Measurements from ENCODE around the gene MBD3L4.
"Not testable (repeated sequence)": the region's sequence is repeated elsewhere in the genome, so short reads cannot be mapped to it uniquely, and the experiment has no call there.

MBD3L4 gene

DNA sequence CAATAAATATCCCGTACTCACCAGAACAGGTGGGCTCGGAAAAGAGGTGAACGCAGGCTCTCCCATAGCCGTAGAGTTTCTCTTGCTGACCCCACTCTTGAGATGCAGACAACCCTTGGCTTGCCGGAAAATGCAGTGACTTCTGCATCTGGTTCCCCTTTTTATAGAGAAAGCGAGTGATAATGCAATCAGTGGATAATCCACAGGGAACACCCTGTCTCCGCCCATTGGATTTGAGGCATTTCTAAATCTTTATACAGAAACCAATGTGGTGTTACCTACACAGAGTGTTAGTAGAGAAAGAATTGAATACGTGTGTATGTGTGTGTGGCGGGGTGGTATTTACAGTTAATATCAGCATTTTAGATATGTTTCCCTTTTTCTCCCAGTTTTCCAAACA, at the start of gene MBD3L4:
Gene MBD3L4 (minus strand): TSS at position 101 of the 400 bp plus-strand sequence. CDS start 35 bp downstream, at position 66.
- H3K4me3 ChIP-seq (ENCODE audit: low read depth, low read length); H3K27ac ChIP-seq; in situ Hi-C loops (cut with HindIII; ENCODE audit: low pct_ligation_motif_present, low sequenced_read_pairs); H3K36me3 ChIP-seq (replicated peaks); H3K27me3 ChIP-seq (replicated peaks); DNase-seq: not testable (repeated sequence)

DNA sequence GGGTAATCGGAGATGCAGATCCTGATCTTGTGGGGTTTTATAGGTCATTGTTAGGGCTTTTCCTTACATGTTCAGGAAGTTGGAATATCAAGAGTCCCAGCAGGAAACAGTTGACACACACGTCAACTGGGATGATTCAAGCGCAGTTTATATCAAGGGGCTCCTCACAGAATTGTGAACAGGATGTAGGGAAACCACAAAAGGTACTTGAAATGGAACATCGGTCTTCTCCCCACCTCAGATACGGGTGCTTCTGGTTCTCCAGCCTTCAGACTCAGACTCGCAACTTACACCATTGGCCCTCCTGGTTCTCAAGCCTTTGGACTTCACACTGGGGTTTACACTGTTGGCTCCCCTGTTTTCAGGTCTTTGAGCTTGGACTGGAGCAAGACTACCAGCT, 49.0 kb upstream of the MBD3L4 start:
- Histone ChIP-seq H3K27ac (no peak overlapping the region), H3K4me3 (ENCODE audit: low read depth, low read length) (no peak overlapping the region), H3K36me3 (replicated peaks) (peaks cover 8% of the 10 kb centered on the region), H3K27me3 (replicated peaks) (no peaks in the 10 kb centered on the region)
- TF ChIP-seq, protein P1, sequence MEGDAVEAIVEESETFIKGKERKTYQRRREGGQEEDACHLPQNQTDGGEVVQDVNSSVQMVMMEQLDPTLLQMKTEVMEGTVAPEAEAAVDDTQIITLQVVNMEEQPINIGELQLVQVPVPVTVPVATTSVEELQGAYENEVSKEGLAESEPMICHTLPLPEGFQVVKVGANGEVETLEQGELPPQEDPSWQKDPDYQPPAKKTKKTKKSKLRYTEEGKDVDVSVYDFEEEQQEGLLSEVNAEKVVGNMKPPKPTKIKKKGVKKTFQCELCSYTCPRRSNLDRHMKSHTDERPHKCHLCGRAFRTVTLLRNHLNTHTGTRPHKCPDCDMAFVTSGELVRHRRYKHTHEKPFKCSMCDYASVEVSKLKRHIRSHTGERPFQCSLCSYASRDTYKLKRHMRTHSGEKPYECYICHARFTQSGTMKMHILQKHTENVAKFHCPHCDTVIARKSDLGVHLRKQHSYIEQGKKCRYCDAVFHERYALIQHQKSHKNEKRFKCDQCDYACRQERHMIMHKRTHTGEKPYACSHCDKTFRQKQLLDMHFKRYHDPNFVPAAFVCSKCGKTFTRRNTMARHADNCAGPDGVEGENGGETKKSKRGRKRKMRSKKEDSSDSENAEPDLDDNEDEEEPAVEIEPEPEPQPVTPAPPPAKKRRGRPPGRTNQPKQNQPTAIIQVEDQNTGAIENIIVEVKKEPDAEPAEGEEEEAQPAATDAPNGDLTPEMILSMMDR (IDR thresholded peaks at IDR 0.05; ENCODE audit: low read depth, low read length, missing control alignments): no peak
- no peak for DNase-seq
- in situ Hi-C loops (cut with HindIII; ENCODE audit: low pct_ligation_motif_present, low sequenced_read_pairs): no loop called here

DNA sequence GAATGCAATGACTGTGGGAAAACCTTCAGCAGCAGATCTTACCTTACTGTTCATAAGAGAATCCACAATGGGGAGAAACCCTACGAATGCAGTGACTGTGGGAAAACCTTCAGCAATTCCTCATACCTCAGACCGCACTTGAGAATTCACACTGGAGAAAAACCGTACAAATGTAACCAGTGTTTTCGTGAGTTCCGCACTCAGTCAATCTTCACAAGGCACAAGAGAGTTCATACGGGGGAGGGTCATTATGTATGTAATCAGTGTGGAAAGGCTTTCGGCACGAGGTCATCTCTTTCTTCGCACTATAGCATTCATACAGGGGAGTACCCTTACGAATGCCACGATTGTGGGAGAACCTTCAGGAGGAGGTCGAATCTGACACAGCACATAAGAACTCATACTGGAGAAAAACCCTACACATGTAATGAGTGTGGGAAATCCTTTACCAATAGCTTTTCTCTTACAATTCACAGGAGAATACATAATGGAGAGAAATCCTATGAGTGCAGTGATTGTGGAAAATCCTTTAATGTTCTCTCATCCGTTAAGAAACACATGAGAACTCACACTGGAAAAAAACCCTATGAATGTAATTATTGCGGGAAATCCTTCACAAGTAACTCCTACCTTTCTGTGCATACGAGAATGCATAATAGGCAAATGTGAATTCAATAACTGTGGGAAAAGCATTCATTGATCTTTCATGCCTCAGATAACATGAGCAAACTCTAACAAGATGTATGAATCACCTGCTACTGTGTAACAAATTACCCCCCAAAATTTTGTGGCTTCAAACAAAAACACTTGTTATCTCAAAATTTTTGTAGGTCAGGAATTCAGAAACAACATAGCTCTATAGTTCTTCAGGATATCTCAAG, 43.3 kb upstream of the MBD3L4 start:
- peak; percentile 5 for DNase-seq
- in situ Hi-C loops (cut with HindIII; ENCODE audit: low pct_ligation_motif_present, low sequenced_read_pairs): no loop called here
- peaks cover 63% of the 10 kb centered on the region for H3K36me3 ChIP-seq (replicated peaks)

GRCh38 chr19:7078008-7078407, 38.0 kb upstream of the MBD3L4 start:
- TF ChIP-seq, protein P1 (IDR thresholded peaks at IDR 0.05; ENCODE audit: low read depth, low read length, missing control alignments): no peak
- Histone ChIP-seq H3K4me3 (ENCODE audit: low read depth, low read length) (no peak overlapping the region), H3K36me3 (replicated peaks) (peaks cover 90% of the 10 kb centered on the region), H3K27ac (no peak overlapping the region), H3K27me3 (replicated peaks) (no peaks in the 10 kb centered on the region)
- no peak for DNase-seq
- in situ Hi-C loops (cut with HindIII; ENCODE audit: low pct_ligation_motif_present, low sequenced_read_pairs): no loop called here

More for the DNA sequence above, 43.3 kb upstream of the MBD3L4 start:
- H3K4me3 ChIP-seq (ENCODE audit: low read depth, low read length): no peak overlapping the region
- no peaks in the 10 kb centered on the region for H3K27me3 ChIP-seq (replicated peaks)
- TF ChIP-seq, protein P1 (IDR thresholded peaks at IDR 0.05; ENCODE audit: low read depth, low read length, missing control alignments): no peak
- H3K27ac ChIP-seq: no peak overlapping the region

DNA sequence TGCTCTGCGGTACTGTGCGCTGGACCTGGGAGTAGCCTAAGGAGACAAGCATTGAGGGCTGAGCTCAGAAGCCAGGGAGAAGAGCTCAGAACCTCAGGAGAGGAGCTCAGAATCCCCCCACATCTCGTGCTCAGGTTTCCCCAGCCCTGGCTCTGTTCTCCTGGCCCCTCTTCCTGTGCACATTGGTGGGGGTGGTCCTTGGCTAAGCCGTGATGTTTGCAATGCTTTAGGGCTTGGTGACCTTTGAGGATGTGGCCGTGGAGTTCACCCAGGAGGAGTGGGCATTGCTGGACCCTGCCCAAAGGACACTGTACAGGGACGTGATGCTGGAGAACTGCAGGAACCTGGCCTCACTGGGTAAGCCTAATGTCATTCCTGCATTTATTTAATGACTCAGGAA, 36.2 kb upstream of the MBD3L4 start:
- TF ChIP-seq, protein P1 (IDR thresholded peaks at IDR 0.05; ENCODE audit: low read depth, low read length, missing control alignments): no peak
- no peak overlapping the region for H3K4me3 ChIP-seq (ENCODE audit: low read depth, low read length)
- no peaks in the 10 kb centered on the region for H3K27me3 ChIP-seq (replicated peaks)
- in situ Hi-C loops (cut with HindIII; ENCODE audit: low pct_ligation_motif_present, low sequenced_read_pairs): no loop called here
- H3K27ac ChIP-seq: no peak overlapping the region
- H3K36me3 ChIP-seq (replicated peaks): peaks cover 83% of the 10 kb centered on the region
- no peak for DNase-seq

DNA sequence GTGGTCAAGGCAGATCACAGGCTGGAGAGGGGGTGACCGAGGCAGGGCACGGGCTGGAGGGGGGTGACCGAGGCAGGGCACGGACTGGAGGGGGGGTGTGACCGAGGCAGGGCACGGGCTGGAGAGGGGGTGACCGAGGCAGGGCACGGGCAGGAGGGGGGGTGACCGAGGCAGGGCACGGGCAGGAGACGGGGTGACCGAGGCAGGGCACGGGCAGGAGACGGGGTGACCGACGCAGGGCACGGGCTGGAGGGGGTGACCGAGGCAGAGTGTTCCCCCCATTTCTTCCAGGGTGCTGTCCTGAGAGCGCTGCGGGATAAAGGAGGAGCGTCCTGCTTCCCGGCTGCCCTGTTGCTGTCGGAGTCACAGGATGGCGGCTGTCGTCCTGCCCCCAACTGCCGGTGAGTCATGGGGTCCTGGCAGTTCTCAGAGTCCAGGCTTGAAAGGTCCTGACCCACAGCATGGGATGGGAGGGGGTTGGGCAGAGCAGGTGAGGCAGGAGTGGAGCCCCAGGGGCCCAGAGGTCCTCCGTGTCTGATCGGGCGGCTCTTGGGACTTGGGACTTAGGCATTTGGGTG, 34.8 kb upstream of the MBD3L4 start:
- peaks cover 69% of the 10 kb centered on the region for H3K36me3 ChIP-seq (replicated peaks)
- in situ Hi-C loops (cut with HindIII; ENCODE audit: low pct_ligation_motif_present, low sequenced_read_pairs): no loop called here
- no peaks in the 10 kb centered on the region for H3K27me3 ChIP-seq (replicated peaks)
- H3K27ac ChIP-seq: no peak overlapping the region
- H3K4me3 ChIP-seq (ENCODE audit: low read depth, low read length): no peak overlapping the region
- TF ChIP-seq, protein P1 (IDR thresholded peaks at IDR 0.05; ENCODE audit: low read depth, low read length, missing control alignments): no peak
- DNase-seq: no peak
